Diencephalon (tissue), 1 donor: ENCODE results near the gene NECTIN2. TPM values are rescaled to one million over a fixed set of nuclear protein-coding genes. Genes with fewer than 3 reads are reported as not detected.

Source experiments
- total RNA-seq: library from RNA; depleted of rRNA; stranded (reverse); fragments of >200 nt; gene quantifications from one replicate; pipeline ENCODE4 v1.2.3, GENCODE V29; 2014

Gene NECTIN2
- total RNA-seq = 27.5 TPM

GRCh38 chr19:44845612-44846454, at the start of gene NECTIN2:
TSS of gene NECTIN2 (plus strand) at chr19:44846297. CDS start at chr19:44846526, 229 bp downstream.

GRCh38 chr19:44808463-44809371, 37.4 kb upstream of the NECTIN2 start, which contains the start of gene BCAM:
TSS of gene BCAM (plus strand) at chr19:44809103. CDS start at chr19:44809125, 22 bp downstream.

DNA sequence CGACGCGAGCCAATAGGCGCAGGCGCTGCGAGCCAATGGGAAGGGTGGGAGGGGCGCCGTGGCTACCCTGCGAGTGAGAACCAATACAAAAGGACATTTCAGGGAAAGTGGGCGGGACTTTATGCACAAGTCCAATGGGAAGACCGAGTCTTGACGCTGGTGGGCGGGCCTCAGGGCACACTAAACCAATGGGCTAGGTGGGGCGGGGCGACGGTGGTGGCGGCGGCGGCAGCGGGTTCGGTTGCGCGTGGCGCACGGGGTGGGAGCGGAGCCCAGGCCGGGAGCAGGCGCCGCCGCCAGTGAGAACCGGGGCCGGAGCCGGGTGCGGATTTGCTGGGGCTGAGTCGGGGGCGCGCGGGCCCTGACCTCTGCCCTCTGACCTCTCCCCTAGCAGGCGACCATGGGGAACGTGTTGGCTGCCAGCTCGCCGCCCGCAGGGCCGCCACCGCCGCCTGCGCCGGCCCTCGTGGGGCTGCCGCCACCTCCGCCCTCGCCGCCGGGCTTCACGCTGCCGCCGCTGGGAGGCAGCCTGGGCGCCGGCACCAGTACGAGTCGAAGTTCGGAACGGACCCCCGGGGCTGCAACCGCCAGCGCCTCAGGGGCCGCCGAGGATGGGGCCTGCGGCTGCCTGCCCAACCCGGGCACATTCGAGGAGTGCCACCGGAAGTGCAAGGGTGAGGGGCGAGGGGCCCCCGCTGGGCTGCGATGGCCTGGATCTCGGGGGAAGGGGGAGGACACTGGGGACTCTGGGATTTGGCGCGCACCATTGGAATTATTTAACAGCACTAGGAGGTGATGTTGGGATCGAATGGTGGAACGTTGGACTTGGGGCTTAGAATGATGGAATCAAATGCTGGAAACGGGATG, 45.2 kb downstream of the NECTIN2 start, which contains the start of gene TOMM40:
Gene TOMM40 (plus strand): TSS at position 239 of the 867 bp plus-strand sequence. CDS start 162 bp downstream, at position 401.

GRCh38 chr19:44905437-44906160, 59.5 kb downstream of the NECTIN2 start, which contains the start of gene APOE:
TSS of gene APOE (plus strand) at chr19:44905796. CDS start at chr19:44906625, 829 bp downstream.

GRCh38 chr19:44914433-44915206, 68.5 kb downstream of the NECTIN2 start, which contains the start of gene APOC1:
TSS of gene APOC1 (plus strand) at chr19:44914608. CDS start at chr19:44914892, 284 bp downstream.

Other genes starting within 250 kb of the NECTIN2 start
- gene IGSF23, start 232.7 kb upstream of the NECTIN2 start, total RNA-seq = not detected
- gene PVR, start 202.4 kb upstream of the NECTIN2 start, total RNA-seq = 33.7 TPM
- 1.6 TPM for gene CEACAM19, start 174.8 kb upstream of the NECTIN2 start, total RNA-seq
- not detected for gene CEACAM16, start 147.1 kb upstream of the NECTIN2 start, total RNA-seq
- not detected for gene BCL3, start 97.6 kb upstream of the NECTIN2 start, total RNA-seq
- 0.23 TPM for gene CBLC, start 68.4 kb upstream of the NECTIN2 start, total RNA-seq
- gene BCAM, start 37.2 kb upstream of the NECTIN2 start, total RNA-seq = 7.4 TPM
- 32.3 TPM for gene TOMM40, start 45.0 kb downstream of the NECTIN2 start, total RNA-seq
- 260 TPM for gene APOE, start 59.5 kb downstream of the NECTIN2 start, total RNA-seq
- gene APOC1, start 68.3 kb downstream of the NECTIN2 start, total RNA-seq = 17.8 TPM
- gene APOC4, start 95.9 kb downstream of the NECTIN2 start, total RNA-seq = not detected
- gene APOC2, start 99.8 kb downstream of the NECTIN2 start, total RNA-seq = 2.5 TPM
- 71.7 TPM for gene CLPTM1, start 109.1 kb downstream of the NECTIN2 start, total RNA-seq
- gene RELB, start 155.2 kb downstream of the NECTIN2 start, total RNA-seq = 1.2 TPM
- 11.3 TPM for gene CLASRP, start 192.7 kb downstream of the NECTIN2 start, total RNA-seq
- 0.69 TPM for gene ZNF296, start 230.2 kb downstream of the NECTIN2 start, total RNA-seq
- gene GEMIN7, start 233.0 kb downstream of the NECTIN2 start, total RNA-seq = 12.5 TPM
- 21.0 TPM for gene PPP1R37, start 246.9 kb downstream of the NECTIN2 start, total RNA-seq